BE2C (cell line): ENCODE data around the gene PCCA.

Experiments
- DNase-seq: peaks from one replicate; pipeline ENCODE4 v3.0.0-alpha.2; 2020
- H3K27me3 ChIP-seq: fragments of 250-450 bp; sonication (Bioruptor Pico); 2 replicates; pipeline ENCODE4 v1.5.1; 2020; ENCODE audit warnings: mild to moderate bottlenecking
- H3K36me3 ChIP-seq: fragments of 250-450 bp; sonication (Bioruptor Pico); 2 replicates; pipeline ENCODE4 v1.5.1; 2020; ENCODE audit warnings: mild to moderate bottlenecking
- H3K4me1 ChIP-seq: fragments of 250-450 bp; sonication (Bioruptor Pico); 2 replicates; pipeline ENCODE4 v1.5.1; 2020
- H3K4me3 ChIP-seq: 2 replicates; pipeline ENCODE4 v1.5.1; 2011; ENCODE audit warnings: low read depth, low read length
- H3K9me3 ChIP-seq: fragments of 250-450 bp; sonication (Bioruptor Pico); 2 replicates; pipeline ENCODE4 v1.5.1; 2020
- CTCF ChIP-seq: IDR thresholded peaks from 2 replicates; pipeline ENCODE4 v1.5.1; 2012; ENCODE audit warnings: mild to moderate bottlenecking, low read depth, low read length

The PCCA gene

GRCh38 chr13:100184095-100184494, 95.2 kb downstream of the PCCA start:
- DNase-seq: no peak
- no peak for TF ChIP-seq CTCF
- H3K27me3 ChIP-seq: no peaks in the 10 kb centered on the region

GRCh38 chr13:100195568-100195967, 106.7 kb downstream of the PCCA start:
- Histone ChIP-seq H3K9me3 (no peaks in the 10 kb centered on the region), H3K36me3 (no peaks in the 10 kb centered on the region), H3K4me3 (no peak overlapping the region), H3K4me1 (no peaks in the 10 kb centered on the region), H3K27me3 (no peaks in the 10 kb centered on the region)
- no peak for TF ChIP-seq CTCF
- no peak for DNase-seq

More at GRCh38 chr13:100184095-100184494, 95.2 kb downstream of the PCCA start:
- Histone ChIP-seq H3K36me3 (no peaks in the 10 kb centered on the region), H3K9me3 (no peaks in the 10 kb centered on the region), H3K4me3 (no peak overlapping the region), H3K4me1 (no peaks in the 10 kb centered on the region)

- TF ChIP-seq CTCF: no peak
- Histone ChIP-seq H3K4me1 (no peaks in the 10 kb centered on the region), H3K9me3 (no peaks in the 10 kb centered on the region), H3K27me3 (no peaks in the 10 kb centered on the region), H3K36me3 (no peaks in the 10 kb centered on the region), H3K4me3 (no peak overlapping the region)
- no peak for DNase-seq
Observed at GRCh38 chr13:100196375-100196774, 107.5 kb downstream of the PCCA start.

GRCh38 chr13:100197116-100197515, 108.2 kb downstream of the PCCA start:
- Histone ChIP-seq H3K4me3 (no peak overlapping the region), H3K4me1 (no peaks in the 10 kb centered on the region), H3K9me3 (no peaks in the 10 kb centered on the region), H3K27me3 (no peaks in the 10 kb centered on the region), H3K36me3 (no peaks in the 10 kb centered on the region)
- DNase-seq: no peak
- TF ChIP-seq CTCF: no peak

GRCh38 chr13:100197591-100198365, 108.9 kb downstream of the PCCA start:
- no peak for TF ChIP-seq CTCF

GRCh38 chr13:100203696-100204367, 114.9 kb downstream of the PCCA start:
- no peak for DNase-seq
- Histone ChIP-seq H3K27me3 (no peaks in the 10 kb centered on the region), H3K9me3 (no peaks in the 10 kb centered on the region), H3K4me3 (no peak overlapping the region), H3K4me1 (no peaks in the 10 kb centered on the region), H3K36me3 (no peaks in the 10 kb centered on the region)
- no peak for TF ChIP-seq CTCF

More at GRCh38 chr13:100197591-100198365, 108.9 kb downstream of the PCCA start:
- no peak overlapping the region for H3K4me3 ChIP-seq
- DNase-seq: no peak
- no peaks in the 10 kb centered on the region for H3K27me3 ChIP-seq
- no peaks in the 10 kb centered on the region for H3K36me3 ChIP-seq
- H3K9me3 ChIP-seq: no peaks in the 10 kb centered on the region
- H3K4me1 ChIP-seq: no peaks in the 10 kb centered on the region
